ENCODE data around the gene PTPRT.

The PTPRT gene

GRCh38 chr20:43022568-43022967 is 167.1 kb downstream of the PTPRT start:
- DNase-seq (ENCODE audit: low read depth), result no peak

- no peak for DNase-seq (ENCODE audit: low read depth)
Measured at GRCh38 chr20:43022081-43022480, 167.6 kb downstream of the PTPRT start.

- DNase-seq (ENCODE audit: low read depth), result no peak
Measured at GRCh38 chr20:43017241-43018030, 172.3 kb downstream of the PTPRT start.

- no peak for DNase-seq (ENCODE audit: low read depth)
Measured at GRCh38 chr20:43016257-43016656, 173.4 kb downstream of the PTPRT start.

- no peak for DNase-seq (ENCODE audit: low read depth)
Measured at GRCh38 chr20:43015566-43015965, 174.1 kb downstream of the PTPRT start.

GRCh38 chr20:43014206-43014605 is 175.5 kb downstream of the PTPRT start:
- no peak for DNase-seq (ENCODE audit: low read depth)

- no peak for DNase-seq (ENCODE audit: low read depth)
Measured at GRCh38 chr20:43011491-43011890, 178.2 kb downstream of the PTPRT start.

GRCh38 chr20:43009532-43009931 is 180.2 kb downstream of the PTPRT start:
- DNase-seq (ENCODE audit: low read depth), result no peak

GRCh38 chr20:43007525-43007924 is 182.2 kb downstream of the PTPRT start:
- no peak for DNase-seq (ENCODE audit: low read depth)

GRCh38 chr20:43006651-43007375 is 182.9 kb downstream of the PTPRT start:
- no peak for DNase-seq (ENCODE audit: low read depth)

- DNase-seq (ENCODE audit: low read depth), result no peak
Measured at GRCh38 chr20:43003318-43003944, 186.3 kb downstream of the PTPRT start.

- no peak for DNase-seq (ENCODE audit: low read depth)
Measured at GRCh38 chr20:42996141-42996540, 193.6 kb downstream of the PTPRT start.

GRCh38 chr20:42988319-42988718 is 201.4 kb downstream of the PTPRT start:
- DNase-seq (ENCODE audit: low read depth), result no peak

GRCh38 chr20:42987376-42988114 is 202.2 kb downstream of the PTPRT start:
- DNase-seq (ENCODE audit: low read depth), result no peak

GRCh38 chr20:42986143-42986773 is 203.4 kb downstream of the PTPRT start:
- no peak for DNase-seq (ENCODE audit: low read depth)

- DNase-seq (ENCODE audit: low read depth), result no peak
Measured at GRCh38 chr20:42985628-42986027, 204.1 kb downstream of the PTPRT start.

- no peak for DNase-seq (ENCODE audit: low read depth)
Measured at GRCh38 chr20:42982218-42982617, 207.5 kb downstream of the PTPRT start.

GRCh38 chr20:42981253-42981652 is 208.5 kb downstream of the PTPRT start:
- no peak for DNase-seq (ENCODE audit: low read depth)

- no peak for DNase-seq (ENCODE audit: low read depth)
Measured at GRCh38 chr20:42979720-42980119, 210.0 kb downstream of the PTPRT start.

GRCh38 chr20:42978184-42978974 is 211.3 kb downstream of the PTPRT start:
- DNase-seq (ENCODE audit: low read depth), result no peak

GRCh38 chr20:42975974-42976373 is 213.7 kb downstream of the PTPRT start:
- no peak for DNase-seq (ENCODE audit: low read depth)

All from GM04504 (cell line).